HUES6 (cell line): ENCODE data around the gene LRBA.
"Not testable (repeated sequence)": the region's sequence is repeated elsewhere in the genome, so short reads cannot be mapped to it uniquely, and the experiment has no call there.

Experiments
- H3K27ac ChIP-seq: 2 replicates; pipeline ENCODE4 v1.7.0; 2013; ENCODE audit warnings: low read depth, mild to moderate bottlenecking, low read length, inconsistent platforms
- H3K27me3 ChIP-seq: 2 replicates; pipeline ENCODE4 v1.6.1; 2013; ENCODE audit warnings: low read length; ENCODE audit not compliant: control insufficient read depth, insufficient read depth
- H3K36me3 ChIP-seq: 2 replicates; pipeline ENCODE4 v1.6.1; 2013; ENCODE audit warnings: low read length; ENCODE audit not compliant: control insufficient read depth, insufficient read depth
- H3K4me1 ChIP-seq: 2 replicates; pipeline ENCODE4 v1.6.1; 2013; ENCODE audit warnings: low read length; ENCODE audit not compliant: control insufficient read depth, insufficient read depth
- H3K4me3 ChIP-seq: 2 replicates; pipeline ENCODE4 v1.5.1; 2013; ENCODE audit warnings: low read depth, low read length
- H3K9ac ChIP-seq: one replicate; pipeline ENCODE4 v1.6.1; 2013; ENCODE audit warnings: mild to moderate bottlenecking, low read length
- H3K9me3 ChIP-seq: 2 replicates; pipeline ENCODE4 v1.6.1; 2013; ENCODE audit warnings: low read depth, low read length; ENCODE audit not compliant: control insufficient read depth, insufficient read depth

LRBA gene

GRCh38 chr4:150742930-150743329 lies 272.2 kb downstream of the LRBA start:
- not testable (repeated sequence) for H3K36me3 ChIP-seq, H3K9me3 ChIP-seq, H3K4me1 ChIP-seq, H3K9ac ChIP-seq, H3K27me3 ChIP-seq, H3K27ac ChIP-seq, H3K4me3 ChIP-seq

GRCh38 chr4:150739591-150739990 lies 275.5 kb downstream of the LRBA start:
- Histone ChIP-seq H3K4me3 (no peak overlapping the region), H3K36me3 (no peaks in the 10 kb centered on the region), H3K4me1 (peaks cover 5% of the 10 kb centered on the region; the same call in 1 of the 2 replicates), H3K9me3 (no peaks in the 10 kb centered on the region), H3K27me3 (no peaks in the 10 kb centered on the region), H3K9ac (no peak overlapping the region), H3K27ac (no peak overlapping the region)

GRCh38 chr4:150725957-150726523 lies 289.0 kb downstream of the LRBA start:
- peaks cover 10% of the 10 kb centered on the region; the same call in 1 of the 2 replicates for H3K36me3 ChIP-seq
- H3K27me3 ChIP-seq: no peaks in the 10 kb centered on the region
- H3K27ac ChIP-seq: no peak overlapping the region
- no peaks in the 10 kb centered on the region for H3K9me3 ChIP-seq
- no peak overlapping the region for H3K9ac ChIP-seq
- no peaks in the 10 kb centered on the region for H3K4me1 ChIP-seq
- H3K4me3 ChIP-seq: no peak overlapping the region

- Histone ChIP-seq H3K36me3 (peaks cover 8% of the 10 kb centered on the region; the same call in 1 of the 2 replicates), H3K9ac (no peak overlapping the region), H3K27ac (no peak overlapping the region), H3K4me3 (no peak overlapping the region), H3K4me1 (no peaks in the 10 kb centered on the region), H3K9me3 (no peaks in the 10 kb centered on the region), H3K27me3 (no peaks in the 10 kb centered on the region)
Observed at GRCh38 chr4:150723727-150724411, 291.2 kb downstream of the LRBA start.

- peaks cover 8% of the 10 kb centered on the region; the same call in 1 of the 2 replicates for H3K36me3 ChIP-seq
- H3K4me3 ChIP-seq: no peak overlapping the region
- no peaks in the 10 kb centered on the region for H3K9me3 ChIP-seq
- H3K27me3 ChIP-seq: no peaks in the 10 kb centered on the region
- no peak overlapping the region for H3K9ac ChIP-seq
- H3K4me1 ChIP-seq: no peaks in the 10 kb centered on the region
- H3K27ac ChIP-seq: no peak overlapping the region
Observed at GRCh38 chr4:150722908-150723362, 292.1 kb downstream of the LRBA start.

- Histone ChIP-seq H3K9me3 (no peaks in the 10 kb centered on the region), H3K4me1 (no peaks in the 10 kb centered on the region), H3K9ac (no peak overlapping the region), H3K4me3 (no peak overlapping the region), H3K36me3 (0 out of 2 replicates have a peak, but pooled peaks cover 3% of the 10 kb centered on the region), H3K27ac (no peak overlapping the region), H3K27me3 (no peaks in the 10 kb centered on the region)
Observed at GRCh38 chr4:150720973-150721518, 294.0 kb downstream of the LRBA start.

GRCh38 chr4:150717952-150718351 lies 297.1 kb downstream of the LRBA start:
- no peaks in the 10 kb centered on the region for H3K27me3 ChIP-seq
- no peaks in the 10 kb centered on the region for H3K9me3 ChIP-seq
- H3K27ac ChIP-seq: no peak overlapping the region
- H3K4me3 ChIP-seq: no peak overlapping the region
- no peaks in the 10 kb centered on the region for H3K36me3 ChIP-seq
- no peaks in the 10 kb centered on the region for H3K4me1 ChIP-seq
- H3K9ac ChIP-seq: no peak overlapping the region

- no peaks in the 10 kb centered on the region for H3K36me3 ChIP-seq
- no peak overlapping the region for H3K27ac ChIP-seq
- no peak overlapping the region for H3K4me3 ChIP-seq
- no peak overlapping the region for H3K9ac ChIP-seq
- H3K9me3 ChIP-seq: no peaks in the 10 kb centered on the region
- no peaks in the 10 kb centered on the region for H3K4me1 ChIP-seq
- H3K27me3 ChIP-seq: no peaks in the 10 kb centered on the region
Observed at GRCh38 chr4:150714462-150715438, 300.3 kb downstream of the LRBA start.

GRCh38 chr4:150713251-150713650 lies 301.8 kb downstream of the LRBA start:
- Histone ChIP-seq H3K4me3 (no peak overlapping the region), H3K36me3 (no peaks in the 10 kb centered on the region), H3K9me3 (no peaks in the 10 kb centered on the region), H3K27ac (no peak overlapping the region), H3K9ac (no peak overlapping the region), H3K27me3 (no peaks in the 10 kb centered on the region), H3K4me1 (no peaks in the 10 kb centered on the region)

GRCh38 chr4:150710770-150711375 lies 304.2 kb downstream of the LRBA start:
- H3K36me3 ChIP-seq: no peaks in the 10 kb centered on the region
- no peak overlapping the region for H3K4me3 ChIP-seq
- no peaks in the 10 kb centered on the region for H3K4me1 ChIP-seq
- no peak overlapping the region for H3K9ac ChIP-seq
- H3K27me3 ChIP-seq: no peaks in the 10 kb centered on the region
- H3K27ac ChIP-seq: no peak overlapping the region
- H3K9me3 ChIP-seq: no peaks in the 10 kb centered on the region
